PFSK-1 (cell line): ENCODE measurements around the gene B3GNT9.

Experiments
- POLR2AphosphoS5 ChIP-seq: IDR thresholded peaks from 2 replicates; pipeline ENCODE4 v1.6.1; 2012; ENCODE audit warnings: low read depth, mild to moderate bottlenecking, control low read depth, low read length, moderate library complexity
- SIN3A ChIP-seq: IDR thresholded peaks from 2 replicates; pipeline ENCODE4 v1.6.1; 2012; ENCODE audit warnings: mild to moderate bottlenecking, low read length, moderate library complexity, borderline replicate concordance; ENCODE audit not compliant: insufficient read depth

- TF ChIP-seq POLR2AphosphoS5 (no peak), SIN3A (no peak)
These were observed 52.2 kb downstream of the B3GNT9 start for GRCh38 chr16:67098599-67098998.
